Subcutaneous adipose tissue (tissue), 4 donors: ENCODE data around the gene CHTF18. TPM values are rescaled to one million over a fixed set of nuclear protein-coding genes. Genes with fewer than 3 reads are reported as not detected.

Source experiments
- CTCF ChIP-seq: fragments of 450-650 bp; IDR thresholded peaks from one replicate; pipeline ENCODE4 v1.5.1; 2016; ENCODE audit warnings: low read depth, mild to moderate bottlenecking, control low read depth, antibody characterized with exemption, moderate library complexity
- total RNA-seq, 4 donors: library from RNA; depleted of rRNA; stranded (reverse); fragments of >200 nt; gene quantifications; one replicate each; pipeline ENCODE4 v1.1.0, GENCODE V29; 2016

Gene CHTF18
- total RNA-seq, 4 donors from 2014 or later = 4.4 to 16.0 (median 8.9) TPM

GRCh38 chr16:785563-786535 is 2.6 kb upstream of the CHTF18 start:
- TF ChIP-seq CTCF = no peak

- no peak for TF ChIP-seq CTCF
Measured at GRCh38 chr16:787321-787966, 976 bp upstream of the CHTF18 start.

GRCh38 chr16:787978-788398 is 432 bp upstream of the CHTF18 start, which contains the start of gene RPUSD1:
Gene RPUSD1, minus strand, starts transcription at chr16:788381. Its CDS starts 644 bp downstream, at chr16:787737.
- no peak for TF ChIP-seq CTCF

- no peak for TF ChIP-seq CTCF
Measured at GRCh38 chr16:789191-789850, 901 bp downstream of the CHTF18 start.

GRCh38 chr16:790086-790485 is 1.7 kb downstream of the CHTF18 start:
- no peak for TF ChIP-seq CTCF

- no peak for TF ChIP-seq CTCF
Measured at GRCh38 chr16:791131-791530, 2.7 kb downstream of the CHTF18 start.
